Esophagus muscularis mucosa (tissue), 3 donors: Measurements from ENCODE around the gene STT3B.

Experiments
- CTCF ChIP-seq, 3 experiments: fragments of 200-600 bp in 2 of 3; fragments of 450-650 bp in 1 of 3; sonication (generic) in 2 of 3; IDR thresholded peaks; one replicate each; pipeline ENCODE4 v1.5.1; 2017 to 2019; ENCODE audit warnings: antibody characterized with exemption in 3 of 3, mild to moderate bottlenecking in 2 of 3, moderate library complexity in 1 of 3
- EP300 ChIP-seq: sonication (generic); formaldehyde crosslinking; IDR thresholded peaks from one replicate; pipeline ENCODE4 v1.6.1; 2017; ENCODE audit warnings: antibody characterized with exemption

GRCh38 chr3:31504230-31504629, 28.5 kb upstream of the STT3B start:
- TF ChIP-seq CTCF (IDR thresholded peaks at IDR 0.05): no peak
- TF ChIP-seq EP300: no peak
